GM20000 (cell line): ENCODE measurements around the gene PARVG.

Experiments used
- DNase-seq: peaks from one replicate; pipeline ENCODE4 v3.0.0; 2012; ENCODE audit warnings: low spot score
- CTCF ChIP-seq: IDR thresholded peaks from 2 replicates; pipeline ENCODE4 v1.5.1; 2012; ENCODE audit warnings: mild to moderate bottlenecking, control low read depth; ENCODE audit errors: extremely low read depth, missing control alignments

Gene PARVG

GRCh38 chr22:44192098-44192815, 11.5 kb downstream of the PARVG start:
- DNase-seq: no peak
- TF ChIP-seq CTCF: no peak

- DNase-seq: no peak
- no peak for TF ChIP-seq CTCF
These were observed 12.2 kb downstream of the PARVG start for GRCh38 chr22:44192816-44193534.

GRCh38 chr22:44193535-44193891, 12.8 kb downstream of the PARVG start:
- TF ChIP-seq CTCF: no peak
- DNase-seq: no peak

- no peak for TF ChIP-seq CTCF
- DNase-seq: no peak
These were observed 13.8 kb downstream of the PARVG start for GRCh38 chr22:44194569-44194968.

- DNase-seq: no peak
- no peak for TF ChIP-seq CTCF
These were observed 14.6 kb downstream of the PARVG start for GRCh38 chr22:44195189-44195871.

GRCh38 chr22:44196241-44196640, 15.5 kb downstream of the PARVG start:
- no peak for TF ChIP-seq CTCF

GRCh38 chr22:44196731-44197131, 16.0 kb downstream of the PARVG start:
- no peak for DNase-seq
- TF ChIP-seq CTCF: no peak

More at GRCh38 chr22:44196241-44196640, 15.5 kb downstream of the PARVG start:
- DNase-seq: no peak
